HepG2 (cell line): Measurements from ENCODE around the gene TMEM171.

Source experiments
- HMG20B ChIP-seq: conservative IDR thresholded peaks from 2 replicates; pipeline ENCODE4 v1.6.1; 2016; ENCODE audit warnings: missing genetic modification reagents, missing compliant biosample characterization
- KAT8 ChIP-seq: IDR thresholded peaks from 2 replicates; pipeline ENCODE4 v1.6.1; 2016; ENCODE audit warnings: missing genetic modification reagents, missing compliant biosample characterization
- PCBP1 ChIP-seq: fragments of 200-400 bp; formaldehyde crosslinking; IDR thresholded peaks from 2 replicates; pipeline ENCODE4 v1.6.1; 2017; ENCODE audit warnings: mild to moderate bottlenecking, low read depth, low read length, borderline replicate concordance
- POLR2AphosphoS5 ChIP-seq: IDR thresholded peaks from 2 replicates; pipeline ENCODE4 v1.6.1; 2012; ENCODE audit warnings: low read depth, low read length
- TF ChIP-seq, protein P1 (sequence below): sonication (generic); formaldehyde crosslinking; IDR thresholded peaks from 2 replicates; pipeline ENCODE4 v1.4.0; 2020; ENCODE audit warnings: missing genetic modification reagents

DNA sequence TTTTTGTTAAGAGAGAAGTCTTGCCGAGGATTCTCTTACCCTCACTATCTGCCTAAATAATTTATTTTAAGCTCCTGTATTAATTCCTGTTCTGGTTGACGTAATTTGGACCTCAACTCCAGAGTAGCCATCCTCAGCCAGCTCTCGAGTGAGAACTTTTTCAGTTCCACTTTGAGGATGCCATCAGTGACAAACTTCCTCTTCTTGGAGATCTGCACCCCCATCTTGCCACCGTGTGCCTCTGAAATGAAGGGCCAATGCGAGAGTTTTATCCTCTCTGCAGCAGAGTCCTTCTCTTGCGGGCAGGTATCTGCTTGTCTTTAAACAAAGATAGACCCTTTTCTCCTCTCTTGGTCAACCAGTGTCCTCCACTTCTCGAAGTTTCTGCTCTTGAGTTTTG, 33.1 kb downstream of the TMEM171 start:
- TF ChIP-seq KAT8 (CRISPR knock-in tag) (no peak), PCBP1 (no peak), POLR2AphosphoS5 (no peak), HMG20B (no peak)
- TF ChIP-seq, protein P1, sequence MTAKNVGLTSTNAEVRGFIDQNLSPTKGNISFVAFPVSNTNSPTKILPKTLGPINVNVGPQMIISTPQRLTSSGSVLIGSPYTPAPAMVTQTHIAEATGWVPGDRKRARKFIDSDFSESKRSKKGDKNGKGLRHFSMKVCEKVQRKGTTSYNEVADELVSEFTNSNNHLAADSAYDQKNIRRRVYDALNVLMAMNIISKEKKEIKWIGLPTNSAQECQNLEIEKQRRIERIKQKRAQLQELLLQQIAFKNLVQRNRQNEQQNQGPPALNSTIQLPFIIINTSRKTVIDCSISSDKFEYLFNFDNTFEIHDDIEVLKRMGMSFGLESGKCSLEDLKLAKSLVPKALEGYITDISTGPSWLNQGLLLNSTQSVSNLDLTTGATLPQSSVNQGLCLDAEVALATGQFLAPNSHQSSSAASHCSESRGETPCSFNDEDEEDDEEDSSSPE = no peak
